Left ventricle myocardium superior (tissue), 1 donor: ENCODE results near the gene NUP160. TPM values are rescaled to one million over a fixed set of nuclear protein-coding genes. Genes with fewer than 3 reads are reported as not detected.
"Not testable (repeated sequence)": the region's sequence is repeated elsewhere in the genome, so short reads cannot be mapped to it uniquely, and the experiment has no call there.

ENCODE experiments used
- ATAC-seq: fragments of 200-7000 bp; cut with Tn5 transposase; one replicate; pipeline ENCODE4 v1.9.1; 2020; ENCODE audit warnings: mild to moderate bottlenecking, moderate library complexity
- DNase-seq: peaks from one replicate; pipeline ENCODE4 v3.0.0-alpha.2; 2020
- intact Hi-C: fragments of 100-400 bp; cut with micrococcal nuclease; formaldehyde crosslinking; loops from one replicate; pipeline ENCODE4 v1.11.0; 2022
- total RNA-seq: library from RNA; stranded (reverse); fragmentation: NEBNext Ultra II Directional; extraction: Animal tissue kit (Norgen Biotek cat#: 25700); gene quantifications from one replicate; pipeline ENCODE4 v1.2.1, GENCODE V29; 2021
- donor health status: DM: no; HTN: yes; CAD: no; lungs with severe emphysema.

The NUP160 gene
- total RNA-seq, 1 donor from 2014 or later = 13.8 TPM

- intact Hi-C loops, DNase-seq, ATAC-seq: not testable (repeated sequence)
These were observed 105.7 kb downstream of the NUP160 start for GRCh38 chr11:47742494-47742893.

DNA sequence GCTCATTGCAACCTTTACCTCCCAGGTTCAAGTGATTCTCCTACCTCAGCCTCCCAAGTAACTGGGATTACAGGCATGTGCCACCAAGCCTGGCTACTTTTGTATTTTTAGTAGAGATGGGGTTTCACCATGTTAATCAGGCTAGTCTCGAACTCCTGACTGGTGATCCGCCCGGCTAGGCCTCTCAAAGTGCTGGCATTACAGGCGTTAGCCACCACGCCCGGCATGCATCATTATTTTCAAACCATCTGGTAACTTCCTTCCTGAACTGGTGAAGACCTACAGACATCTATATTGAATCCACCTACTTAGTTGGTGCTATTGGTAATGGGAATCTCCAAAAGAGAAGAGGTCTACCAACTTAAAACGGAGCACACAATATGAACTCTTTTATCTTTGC lies 110.3 kb downstream of the NUP160 start:
- intact Hi-C loops = loop anchor here (10.0 kb wide), 1 partner anchor 67 kb away; no protein-coding TSS in a partner anchor
- not testable (repeated sequence) for ATAC-seq, DNase-seq

GRCh38 chr11:47732271-47732670 lies 115.9 kb downstream of the NUP160 start:
- intact Hi-C loops = loop anchor here (10.0 kb wide), 1 partner anchor 73 kb away; no protein-coding TSS in a partner anchor
- ATAC-seq (no peak), DNase-seq (no peak)

DNA sequence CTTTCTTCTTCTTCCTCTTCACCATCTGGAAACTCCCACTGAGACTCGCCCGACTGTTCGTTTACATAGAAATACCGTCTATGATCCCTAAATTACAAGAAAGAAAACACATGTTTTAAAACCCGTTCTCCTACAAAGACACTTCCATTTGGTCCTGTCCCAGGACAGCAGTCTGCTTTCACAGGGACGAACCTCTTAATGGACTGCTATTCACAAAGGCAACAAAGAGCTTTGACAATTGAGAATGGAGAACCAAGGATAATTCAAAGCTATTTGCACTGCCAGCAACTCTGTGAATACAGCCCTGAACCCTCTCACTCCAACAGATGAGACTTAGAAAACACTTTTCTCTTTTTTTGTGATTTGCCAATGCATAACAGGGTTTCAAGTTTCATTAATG lies 116.7 kb downstream of the NUP160 start:
- intact Hi-C loops = loop anchor here (10.0 kb wide), 1 partner anchor 73 kb away; no protein-coding TSS in a partner anchor
- ATAC-seq = no peak

More for the DNA sequence above, 116.7 kb downstream of the NUP160 start:
- no peak for DNase-seq

Other genes starting within 250 kb of the NUP160 start
- gene MTCH2, start 205.8 kb downstream of the NUP160 start, total RNA-seq = 107 TPM
- gene AGBL2, start 133.0 kb downstream of the NUP160 start, total RNA-seq = 0.25 TPM
- gene FNBP4, start 81.0 kb downstream of the NUP160 start, total RNA-seq = 48.7 TPM
- 7.1 TPM for gene PTPRJ, start 132.2 kb upstream of the NUP160 start, total RNA-seq